GDM1 (cell line): ENCODE results near the gene CSRNP2.
"Not testable (repeated sequence)": the region's sequence is repeated elsewhere in the genome, so short reads cannot be mapped to it uniquely, and the experiment has no call there.

ENCODE experiments used
- DNase-seq: peaks from one replicate; lab custom pipeline; 2025; lab: John Stamatoyannopoulos, UW

CSRNP2 gene

GRCh38 chr12:51083126-51083833 is at the start of gene CSRNP2:
Gene CSRNP2, minus strand, starts transcription at chr12:51083596. Its CDS starts 7,035 bp downstream, at chr12:51076561.
- DNase-seq: peak; percentile 93

GRCh38 chr12:51132693-51133092 is 49.3 kb upstream of the CSRNP2 start:
- no peak for DNase-seq

- DNase-seq: no peak
Observed at GRCh38 chr12:51131745-51132521, 48.5 kb upstream of the CSRNP2 start.

- DNase-seq: no peak
Observed at GRCh38 chr12:51128919-51129318, 45.5 kb upstream of the CSRNP2 start.

GRCh38 chr12:51127050-51127729 is 43.8 kb upstream of the CSRNP2 start:
- DNase-seq: no peak

- DNase-seq: no peak
Observed at GRCh38 chr12:51126297-51126696, 42.9 kb upstream of the CSRNP2 start.

GRCh38 chr12:51124504-51124903 is 41.1 kb upstream of the CSRNP2 start:
- DNase-seq: no peak

GRCh38 chr12:51122844-51123243 is 39.4 kb upstream of the CSRNP2 start:
- no peak for DNase-seq

- DNase-seq: no peak
Observed at GRCh38 chr12:51118706-51119105, 35.3 kb upstream of the CSRNP2 start.

GRCh38 chr12:51115533-51115932 is 32.1 kb upstream of the CSRNP2 start:
- no peak for DNase-seq

GRCh38 chr12:51108136-51108535 is 24.7 kb upstream of the CSRNP2 start:
- no peak for DNase-seq

GRCh38 chr12:51103977-51104376 is 20.6 kb upstream of the CSRNP2 start:
- no peak for DNase-seq

- no peak for DNase-seq
Observed at GRCh38 chr12:51098611-51099010, 15.2 kb upstream of the CSRNP2 start.

GRCh38 chr12:51090705-51091229 is 7.4 kb upstream of the CSRNP2 start:
- DNase-seq: no peak

- no peak for DNase-seq
Observed at GRCh38 chr12:51087818-51088217, 4.4 kb upstream of the CSRNP2 start.

GRCh38 chr12:51086933-51087332 is 3.5 kb upstream of the CSRNP2 start:
- no peak for DNase-seq

GRCh38 chr12:51085757-51086156 is 2.4 kb upstream of the CSRNP2 start:
- DNase-seq: no peak

- peak; percentile 2 for DNase-seq
Observed at GRCh38 chr12:51082561-51083125, 753 bp downstream of the CSRNP2 start.

- DNase-seq: no peak
Observed at GRCh38 chr12:51081421-51081820, 2.0 kb downstream of the CSRNP2 start.

GRCh38 chr12:51080136-51080535 is 3.3 kb downstream of the CSRNP2 start:
- DNase-seq: no peak

GRCh38 chr12:51078866-51079265 is 4.5 kb downstream of the CSRNP2 start:
- DNase-seq: not testable (repeated sequence)

- not testable (repeated sequence) for DNase-seq
Observed at GRCh38 chr12:51078346-51078745, 5.0 kb downstream of the CSRNP2 start.
